MCF 10A (cell line): ENCODE measurements around the gene CTDNEP1. TPM values are rescaled to one million over a fixed set of nuclear protein-coding genes. Genes with fewer than 3 reads are reported as not detected.

Experiments used
- BruUV-seq: library from RNA; stranded (reverse); fragments of 400-500 nt; replicated peaks from 2 replicates; lab custom pipeline; 2021; lab: Mats Ljungman, UMichigan
- CTCF ChIA-PET: fragments of 300-600 bp; sonication (Branson Sonifier 250); formaldehyde crosslinking; extraction: SDS; loops from one replicate; lab custom pipeline; 2021; ENCODE audit warnings: antibody characterized with exemption, inconsistent platforms; lab: Yijun Ruan, JAX
- POLR2A ChIA-PET: fragments of 300-600, 350-650 bp; sonication (Branson Sonifier 250); formaldehyde crosslinking; extraction: SDS; loops from one replicate; lab custom pipeline; 2020; ENCODE audit warnings: antibody characterized with exemption, inconsistent platforms; lab: Yijun Ruan, JAX
- DNase-seq: peaks from one replicate; pipeline ENCODE4 v3.0.0-alpha.2; 2018; ENCODE audit not compliant: unreplicated experiment
- H3K27ac Mint-ChIP-seq: one replicate; pipeline ENCODE4 v1.8.0; 2022; ENCODE audit warnings: mild to moderate bottlenecking, low read depth, mixed read lengths; ENCODE audit not compliant: unreplicated experiment
- H3K27me3 Mint-ChIP-seq: one replicate; pipeline ENCODE4 v1.8.0; 2022; ENCODE audit warnings: mixed read lengths; ENCODE audit not compliant: insufficient read depth, unreplicated experiment
- H3K36me3 Mint-ChIP-seq: one replicate; pipeline ENCODE4 v1.8.0; 2022; ENCODE audit warnings: mild to moderate bottlenecking, moderate library complexity, mixed read lengths; ENCODE audit not compliant: insufficient read depth, unreplicated experiment
- H3K4me1 Mint-ChIP-seq: one replicate; pipeline ENCODE4 v1.8.0; 2022; ENCODE audit warnings: mixed read lengths; ENCODE audit not compliant: insufficient read depth, unreplicated experiment
- H3K4me3 Mint-ChIP-seq: one replicate; pipeline ENCODE4 v1.8.0; 2022; ENCODE audit warnings: mild to moderate bottlenecking, moderate library complexity, mixed read lengths; ENCODE audit not compliant: unreplicated experiment
- H3K9me3 Mint-ChIP-seq: one replicate; pipeline ENCODE4 v1.8.0; 2022; ENCODE audit warnings: mixed read lengths; ENCODE audit not compliant: unreplicated experiment
- CTCF ChIP-seq: fragments of 200-600 bp; IDR thresholded peaks from one replicate; pipeline ENCODE4 v1.8.0; 2022; ENCODE audit warnings: antibody characterized with exemption, mild to moderate bottlenecking; ENCODE audit not compliant: unreplicated experiment
- intact Hi-C: fragments of 100-400 bp; cut with micrococcal nuclease; formaldehyde crosslinking; loops from 2 replicates; pipeline ENCODE4 v1.14.1; 2022
- total RNA-seq: library from RNA; stranded (reverse); gene quantifications from 2 replicates; pipeline ENCODE4 v1.2.3, GENCODE V29; 2022

CTDNEP1 gene
- total RNA-seq, 1 experiment from 2014 or later: 148 TPM

- Mint-ChIP-seq H3K4me1 (peaks cover 41% of the 10 kb centered on the region), H3K4me3 (peak overlapping the region; percentile 22), H3K36me3 (peaks cover 35% of the 10 kb centered on the region), H3K9me3 (no peaks in the 10 kb centered on the region), H3K27ac (no peak overlapping the region), H3K27me3 (no peaks in the 10 kb centered on the region)
- CTCF ChIA-PET: no interaction called here
- no peak for TF ChIP-seq CTCF
- BruUV-seq: no TSS peak
- no peak for DNase-seq
- POLR2A ChIA-PET: interaction anchor here (0.5 kb wide), 1 partner anchor 34 kb away, joined by 3 read pairs; no protein-coding TSS in a partner anchor
- intact Hi-C loops: no loop called here
Measured at GRCh38 chr17:7216242-7217112, 35.1 kb downstream of the CTDNEP1 start.

GRCh38 chr17:7215652-7216180 is 35.8 kb downstream of the CTDNEP1 start:
- BruUV-seq: no TSS peak
- TF ChIP-seq CTCF: no peak
- intact Hi-C loops: no loop called here
- POLR2A ChIA-PET: interaction anchor here (0.5 kb wide), 1 partner anchor 33 kb away, joined by 3 read pairs; no protein-coding TSS in a partner anchor
- Mint-ChIP-seq H3K9me3 (no peaks in the 10 kb centered on the region), H3K27me3 (no peaks in the 10 kb centered on the region), H3K4me3 (no peak overlapping the region), H3K4me1 (peaks cover 33% of the 10 kb centered on the region), H3K36me3 (peaks cover 28% of the 10 kb centered on the region), H3K27ac (no peak overlapping the region)
- no peak for DNase-seq
- CTCF ChIA-PET: no interaction called here

- H3K27ac Mint-ChIP-seq: no peak overlapping the region
- peaks cover 22% of the 10 kb centered on the region for H3K36me3 Mint-ChIP-seq
- no peaks in the 10 kb centered on the region for H3K27me3 Mint-ChIP-seq
- peak overlapping the region; percentile 75 for H3K4me3 Mint-ChIP-seq
- intact Hi-C loops: no loop called here
- ChIA-PET CTCF (interaction anchor here (0.7 kb wide), 1 partner anchor 170 kb away, joined by 3 read pairs; no protein-coding TSS in a partner anchor), POLR2A (interaction anchor here (1.5 kb wide), 1 partner anchor 19 kb away, joined by 5 read pairs; the partner anchor contains the start of gene DVL2)
- no TSS peak for BruUV-seq
- H3K9me3 Mint-ChIP-seq: no peaks in the 10 kb centered on the region
- H3K4me1 Mint-ChIP-seq: peaks cover 28% of the 10 kb centered on the region
- no peak for DNase-seq
- no peak for TF ChIP-seq CTCF
Measured at GRCh38 chr17:7215136-7215638, 36.3 kb downstream of the CTDNEP1 start.
